GM10248 (cell line): ENCODE results near the gene OR7A5.
"Not testable (repeated sequence)": the region's sequence is repeated elsewhere in the genome, so short reads cannot be mapped to it uniquely, and the experiment has no call there.

Source experiments
- CTCF ChIA-PET: fragments of 300-600 bp; sonication (Branson Sonifier 250); formaldehyde crosslinking; extraction: SDS; loops from one replicate; lab custom pipeline; 2021; ENCODE audit warnings: antibody characterized with exemption; lab: Yijun Ruan, JAX
- POLR2A ChIA-PET: fragments of 350-650 bp; sonication (Branson Sonifier 250); formaldehyde crosslinking; extraction: SDS; loops from one replicate; lab custom pipeline; 2020; ENCODE audit warnings: antibody characterized with exemption; lab: Yijun Ruan, JAX
- DNase-seq: peaks from one replicate; pipeline ENCODE4 v3.0.0; 2012; ENCODE audit errors: extremely low spot score
- CTCF ChIP-seq: IDR thresholded peaks from 2 replicates; pipeline ENCODE4 v1.5.1; 2012; ENCODE audit warnings: mild to moderate bottlenecking, low read depth; ENCODE audit errors: extremely low read depth, missing control alignments, control extremely low read depth

Gene OR7A5

GRCh38 chr19:14814982-14815652, 19.9 kb downstream of the OR7A5 start:
- POLR2A ChIA-PET: no interaction called here
- DNase-seq: no peak
- no peak for TF ChIP-seq CTCF
- CTCF ChIA-PET: no interaction called here

GRCh38 chr19:14809272-14810057, 25.5 kb downstream of the OR7A5 start:
- POLR2A ChIA-PET: no interaction called here
- CTCF ChIA-PET: interaction anchor here (2.3 kb wide), 1 partner anchor 21 kb away, joined by 5 read pairs; no protein-coding TSS in a partner anchor
- no peak for DNase-seq
- TF ChIP-seq CTCF: no peak

- POLR2A ChIA-PET: no interaction called here
- DNase-seq: no peak
- CTCF ChIA-PET: interaction anchor here (1.2 kb wide), 1 partner anchor 18 kb away, joined by 3 read pairs; no protein-coding TSS in a partner anchor
- no peak for TF ChIP-seq CTCF
These were observed 30.2 kb downstream of the OR7A5 start for GRCh38 chr19:14804765-14805164.

- DNase-seq: no peak
- ChIA-PET POLR2A (no interaction called here), CTCF (interaction anchor here (0.6 to 1.7 kb wide), 2 partner anchors 12 to 509 kb away, joined by 3 to 8 read pairs; no protein-coding TSS in a partner anchor)
- TF ChIP-seq CTCF: no peak
These were observed 36.2 kb downstream of the OR7A5 start for GRCh38 chr19:14798760-14799159.

- DNase-seq: no peak
- ChIA-PET POLR2A (interaction anchor here (0.6 kb wide), 1 partner anchor 21 kb away, joined by 6 read pairs; no protein-coding TSS in a partner anchor), CTCF (interaction anchor here (1.1 kb wide), 1 partner anchor 10 kb away, joined by 5 read pairs; no protein-coding TSS in a partner anchor)
- TF ChIP-seq CTCF: no peak
These were observed 39.0 kb downstream of the OR7A5 start for GRCh38 chr19:14796021-14796420.

GRCh38 chr19:14795078-14795721, 39.8 kb downstream of the OR7A5 start:
- TF ChIP-seq CTCF: no peak
- ChIA-PET POLR2A (interaction anchor here (0.6 kb wide), 1 partner anchor 20 kb away, joined by 6 read pairs; no protein-coding TSS in a partner anchor), CTCF (interaction anchor here (1.1 kb wide), 1 partner anchor 9 kb away, joined by 5 read pairs; no protein-coding TSS in a partner anchor)
- DNase-seq: no peak

GRCh38 chr19:14792250-14792649, 42.7 kb downstream of the OR7A5 start:
- DNase-seq, CTCF ChIA-PET, POLR2A ChIA-PET: not testable (repeated sequence)
